Smooth muscle cell (in vitro differentiated cells): ENCODE measurements around the gene USP31. TPM values are rescaled to one million over a fixed set of nuclear protein-coding genes. Genes with fewer than 3 reads are reported as not detected.

Experiments
- DNase-seq: peaks from one replicate; lab custom pipeline; 2025; ENCODE audit not compliant: unreplicated experiment; lab: John Stamatoyannopoulos, UW
- H2AFZ ChIP-seq: fragments of 200-600 bp; sonication (generic); 2 replicates; pipeline ENCODE4 v1.6.0; 2016; ENCODE audit warnings: antibody characterized with exemption, low read depth, mild to moderate bottlenecking
- H3F3A ChIP-seq: fragments of 200-600 bp; sonication (generic); 2 replicates; pipeline ENCODE4 v1.6.0; 2017; ENCODE audit warnings: antibody characterized with exemption, low read depth
- H3K27ac ChIP-seq: fragments of 200-600 bp; sonication (generic); 2 replicates; pipeline ENCODE4 v1.5.1; 2016; ENCODE audit warnings: low read depth, mild to moderate bottlenecking
- H3K27me3 ChIP-seq: fragments of 200-600 bp; sonication (generic); 2 replicates; pipeline ENCODE4 v1.6.1; 2016; ENCODE audit warnings: low read depth, mild to moderate bottlenecking
- H3K36me3 ChIP-seq: fragments of 200-600 bp; sonication (generic); 2 replicates; pipeline ENCODE4 v1.5.1; 2016; ENCODE audit warnings: low read depth
- H3K4me1 ChIP-seq: fragments of 200-600 bp; sonication (generic); 2 replicates; pipeline ENCODE4 v1.5.1; 2016; ENCODE audit warnings: low read depth
- H3K4me2 ChIP-seq: fragments of 200-600 bp; sonication (generic); 2 replicates; pipeline ENCODE4 v1.6.0; 2016; ENCODE audit warnings: mild to moderate bottlenecking
- H3K4me3 ChIP-seq: fragments of 200-600 bp; sonication (generic); 2 replicates; pipeline ENCODE4 v1.5.1; 2016; ENCODE audit warnings: mild to moderate bottlenecking
- H3K79me2 ChIP-seq: fragments of 200-600 bp; sonication (generic); 2 replicates; pipeline ENCODE4 v1.6.0; 2016; ENCODE audit warnings: low read depth, mild to moderate bottlenecking
- H3K9ac ChIP-seq: fragments of 200-600 bp; sonication (generic); 2 replicates; pipeline ENCODE4 v1.6.0; 2016; ENCODE audit warnings: low read depth
- H3K9me3 ChIP-seq: fragments of 200-600 bp; sonication (generic); replicated peaks from 2 replicates; pipeline ENCODE4 v1.5.1; 2016; ENCODE audit warnings: low read depth
- H4K20me1 ChIP-seq: fragments of 200-600 bp; sonication (generic); 2 replicates; pipeline ENCODE4 v1.6.0; 2016; ENCODE audit warnings: low read depth
- WGBS: methylation state at CpG from one replicate; pipeline ENCODE4 v1.1.7; 2016; ENCODE audit warnings: low lambda C conversion rate; 5-methylcytosine and 5-hydroxymethylcytosine counted together
- polyA plus RNA-seq: library from polyadenylated mRNA; unstranded; fragments of >200 nt; fragmentation: Nextera tagmentation; extraction: Ambion mirVana; gene quantifications from 2 replicates; pipeline ENCODE4 v1.2.1, GENCODE V29; 2016
- total RNA-seq: library from RNA; depleted of rRNA; stranded (reverse); fragments of >200 nt; gene quantifications from 2 replicates; pipeline ENCODE4 v1.2.3, GENCODE V29; 2014
- TF ChIP-seq, protein P1 (sequence below): fragments of 200-600 bp; sonication (generic); IDR thresholded peaks from 2 replicates; pipeline ENCODE4 v1.5.1; 2017; ENCODE audit warnings: borderline replicate concordance, mild to moderate bottlenecking, antibody characterized with exemption; ENCODE audit not compliant: insufficient read depth, poor library complexity, severe bottlenecking

Gene USP31
- total and polyA plus RNA-seq, 2 experiments from 2014 or later, result 2.7 to 5.7 TPM

DNA sequence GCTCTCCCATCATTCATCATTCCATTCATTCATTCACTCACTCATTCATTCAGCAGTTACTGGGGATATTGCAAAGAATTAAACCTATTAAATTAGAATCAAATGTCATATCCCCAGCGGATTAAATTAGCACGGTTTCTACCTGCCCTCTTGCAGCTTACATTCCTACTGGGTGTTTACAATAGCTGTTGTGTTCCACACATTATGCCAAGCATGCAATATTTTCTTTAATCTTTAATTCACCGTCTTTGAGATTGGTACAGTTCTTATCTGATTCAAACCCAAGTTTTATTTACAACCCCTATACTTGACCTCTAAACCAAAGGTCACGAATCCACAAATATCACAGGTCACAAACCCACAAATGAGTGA is 727 bp upstream of the USP31 start:
- H4K20me1 ChIP-seq, result peaks cover 28% of the 10 kb centered on the region
- H3K4me2 ChIP-seq, result peak overlapping the region; percentile 88
- peak overlapping the region; percentile 85 for H2AFZ ChIP-seq
- peaks cover 25% of the 10 kb centered on the region for H3K79me2 ChIP-seq
- H3K9ac ChIP-seq, result no peak overlapping the region
- H3K36me3 ChIP-seq, result no peaks in the 10 kb centered on the region
- TF ChIP-seq, protein P1, sequence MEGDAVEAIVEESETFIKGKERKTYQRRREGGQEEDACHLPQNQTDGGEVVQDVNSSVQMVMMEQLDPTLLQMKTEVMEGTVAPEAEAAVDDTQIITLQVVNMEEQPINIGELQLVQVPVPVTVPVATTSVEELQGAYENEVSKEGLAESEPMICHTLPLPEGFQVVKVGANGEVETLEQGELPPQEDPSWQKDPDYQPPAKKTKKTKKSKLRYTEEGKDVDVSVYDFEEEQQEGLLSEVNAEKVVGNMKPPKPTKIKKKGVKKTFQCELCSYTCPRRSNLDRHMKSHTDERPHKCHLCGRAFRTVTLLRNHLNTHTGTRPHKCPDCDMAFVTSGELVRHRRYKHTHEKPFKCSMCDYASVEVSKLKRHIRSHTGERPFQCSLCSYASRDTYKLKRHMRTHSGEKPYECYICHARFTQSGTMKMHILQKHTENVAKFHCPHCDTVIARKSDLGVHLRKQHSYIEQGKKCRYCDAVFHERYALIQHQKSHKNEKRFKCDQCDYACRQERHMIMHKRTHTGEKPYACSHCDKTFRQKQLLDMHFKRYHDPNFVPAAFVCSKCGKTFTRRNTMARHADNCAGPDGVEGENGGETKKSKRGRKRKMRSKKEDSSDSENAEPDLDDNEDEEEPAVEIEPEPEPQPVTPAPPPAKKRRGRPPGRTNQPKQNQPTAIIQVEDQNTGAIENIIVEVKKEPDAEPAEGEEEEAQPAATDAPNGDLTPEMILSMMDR, result no peak
- H3K27ac ChIP-seq, result no peak overlapping the region
- DNase-seq, result no peak
- 71% methylated on average over 4 of the region's 4 CpGs for WGBS
- peaks cover 12% of the 10 kb centered on the region for H3K4me1 ChIP-seq
- H3F3A ChIP-seq, result no peaks in the 10 kb centered on the region
- peak overlapping the region; percentile 66 for H3K4me3 ChIP-seq
- H3K9me3 ChIP-seq, result no peaks in the 10 kb centered on the region
- H3K27me3 ChIP-seq, result no peaks in the 10 kb centered on the region

DNA sequence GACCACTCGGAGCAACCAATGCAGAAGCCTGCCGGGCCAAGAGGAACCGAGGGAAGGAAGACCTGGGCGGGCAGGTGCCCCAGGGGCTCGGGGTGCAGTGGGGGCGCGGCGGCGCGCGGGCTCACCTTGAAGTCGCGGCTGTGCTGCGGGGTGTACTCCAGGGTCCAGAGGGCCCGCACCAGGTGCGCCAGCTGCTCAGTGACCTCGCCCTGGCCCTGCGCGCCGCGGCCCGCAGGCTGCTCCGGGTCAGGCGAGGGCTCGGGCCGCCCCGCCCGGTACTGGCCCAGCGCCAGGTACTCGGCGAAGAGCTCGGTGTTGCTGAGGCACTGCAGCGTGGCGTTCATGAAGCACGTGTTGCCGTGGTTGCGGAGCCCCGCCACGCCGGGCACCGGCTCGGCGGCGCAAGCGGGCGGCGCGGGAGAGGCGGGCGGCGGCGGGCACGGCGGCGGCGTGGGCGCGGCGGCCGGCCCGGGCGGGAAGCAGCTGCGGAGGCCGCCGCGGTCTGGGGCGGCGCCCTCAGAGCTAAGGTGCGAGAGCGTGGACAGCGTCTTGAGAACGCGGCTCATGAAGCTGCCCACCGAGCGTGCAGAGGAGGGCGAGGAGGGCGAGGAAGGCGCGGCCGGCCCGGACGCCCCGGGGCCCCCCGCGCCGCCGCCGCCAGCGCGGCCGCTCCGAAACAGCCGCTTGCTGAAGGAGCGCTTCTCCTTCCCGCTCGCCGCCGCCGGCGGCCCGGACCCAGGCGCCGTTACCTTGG is 562 bp downstream of the USP31 start:
- peaks cover 37% of the 10 kb centered on the region for H4K20me1 ChIP-seq
- H3F3A ChIP-seq, result no peaks in the 10 kb centered on the region
- TF ChIP-seq, protein P1, result no peak
- H3K9me3 ChIP-seq, result no peaks in the 10 kb centered on the region
- H3K4me2 ChIP-seq, result peak overlapping the region; percentile 93
- no peaks in the 10 kb centered on the region for H3K36me3 ChIP-seq
- WGBS, result 1% methylated on average over 61 of the region's 103 CpGs
- H2AFZ ChIP-seq, result peak overlapping the region; percentile 65
- peak overlapping the region; percentile 79 for H3K4me3 ChIP-seq
- H3K9ac ChIP-seq, result no peak overlapping the region
- H3K27ac ChIP-seq, result no peak overlapping the region
- DNase-seq, result peak; percentile 42
- peaks cover 12% of the 10 kb centered on the region for H3K4me1 ChIP-seq
- peaks cover 38% of the 10 kb centered on the region for H3K79me2 ChIP-seq
- H3K27me3 ChIP-seq, result no peaks in the 10 kb centered on the region

DNA sequence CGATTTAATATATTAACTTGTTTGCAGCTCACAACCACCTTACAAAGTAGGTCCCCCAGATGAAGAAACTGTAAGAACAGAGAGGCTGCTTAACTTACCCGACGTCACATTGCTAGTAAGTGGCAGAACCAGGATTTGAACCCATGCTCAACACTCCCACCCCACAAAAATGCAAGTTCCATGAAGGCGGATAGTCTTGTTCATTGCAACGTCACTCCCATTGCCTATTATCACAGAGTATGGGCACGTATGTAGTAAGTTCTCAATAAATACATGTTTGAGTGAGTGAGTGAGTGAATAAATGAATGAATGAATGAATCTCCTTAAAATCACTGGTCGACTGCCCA is 1.1 kb downstream of the USP31 start:
- H3K4me1 ChIP-seq, result peaks cover 12% of the 10 kb centered on the region
- no peaks in the 10 kb centered on the region for H3K9me3 ChIP-seq
- WGBS, result 51% methylated on average over 7 of the region's 7 CpGs
- peak overlapping the region; percentile 93 for H3K4me2 ChIP-seq
- no peak overlapping the region for H3K27ac ChIP-seq
- TF ChIP-seq, protein P1, result no peak
- peaks cover 39% of the 10 kb centered on the region for H4K20me1 ChIP-seq
- no peak overlapping the region for H3K9ac ChIP-seq
- H3K4me3 ChIP-seq, result peak overlapping the region; percentile 79
- H2AFZ ChIP-seq, result peak overlapping the region; percentile 65
- H3K36me3 ChIP-seq, result no peaks in the 10 kb centered on the region
- H3K79me2 ChIP-seq, result peaks cover 39% of the 10 kb centered on the region
- H3K27me3 ChIP-seq, result no peaks in the 10 kb centered on the region
- no peaks in the 10 kb centered on the region for H3F3A ChIP-seq
- no peak for DNase-seq

GRCh38 chr16:23147666-23148065 is 1.6 kb downstream of the USP31 start:
- no peak overlapping the region for H3K27ac ChIP-seq
- DNase-seq, result no peak
- H2AFZ ChIP-seq, result no peak overlapping the region
- WGBS, result 93% methylated on average over 4 of the region's 4 CpGs
- peak overlapping the region; percentile 79 for H3K4me3 ChIP-seq
- no peaks in the 10 kb centered on the region for H3K27me3 ChIP-seq
- H3F3A ChIP-seq, result no peaks in the 10 kb centered on the region
- peak overlapping the region; percentile 93 for H3K4me2 ChIP-seq
- H4K20me1 ChIP-seq, result peaks cover 43% of the 10 kb centered on the region
- no peaks in the 10 kb centered on the region for H3K36me3 ChIP-seq
- TF ChIP-seq, protein P1, result no peak
- H3K9ac ChIP-seq, result no peak overlapping the region
- peaks cover 39% of the 10 kb centered on the region for H3K79me2 ChIP-seq
- H3K4me1 ChIP-seq, result peaks cover 12% of the 10 kb centered on the region
- no peaks in the 10 kb centered on the region for H3K9me3 ChIP-seq
